Lower lobe of right lung (tissue), 2 donors: ENCODE results near the gene TRAFD1. TPM values are rescaled to one million over a fixed set of nuclear protein-coding genes. Genes with fewer than 3 reads are reported as not detected.
A peak's percentile ranks its signal among the peaks of the same experiment; 100 is the strongest.

Experiments
- ATAC-seq, 2 donors: fragments of 200-7000 bp; cut with Tn5 transposase; one replicate each; pipeline ENCODE4 v1.9.1; 2020 to 2022; ENCODE audit warnings: mild to moderate bottlenecking in 2 of 2, moderate library complexity in 2 of 2
- DNase-seq: peaks from one replicate; pipeline ENCODE4 v3.0.0-alpha.2; 2020
- H3K27ac ChIP-seq: fragments of 200-600 bp; one replicate; pipeline ENCODE4 v1.8.0; 2022
- H3K27me3 ChIP-seq: fragments of 200-600 bp; one replicate; pipeline ENCODE4 v1.8.0; 2022; ENCODE audit warnings: low read depth
- H3K36me3 ChIP-seq: fragments of 200-600 bp; one replicate; pipeline ENCODE4 v1.8.0; 2022; ENCODE audit warnings: mild to moderate bottlenecking
- H3K4me1 ChIP-seq: fragments of 200-600 bp; one replicate; pipeline ENCODE4 v1.8.0; 2022
- H3K4me3 ChIP-seq: fragments of 200-600 bp; one replicate; pipeline ENCODE4 v1.8.0; 2022; ENCODE audit warnings: mild to moderate bottlenecking
- H3K9me3 ChIP-seq: fragments of 200-600 bp; one replicate; pipeline ENCODE4 v1.8.0; 2022
- CTCF ChIP-seq: fragments of 200-600 bp; IDR thresholded peaks from one replicate; pipeline ENCODE4 v1.8.0; 2022; ENCODE audit warnings: antibody characterized with exemption, mild to moderate bottlenecking
- intact Hi-C: fragments of 100-400 bp; cut with DNase I; formaldehyde crosslinking; loops from one replicate; pipeline ENCODE4 v1.11.0; 2022
- total RNA-seq: library from RNA; stranded (reverse); fragmentation: NEBNext Ultra II Directional; extraction: Animal tissue kit (Norgen Biotek cat#: 25700); gene quantifications from one replicate; pipeline ENCODE4 v1.2.1, GENCODE V29; 2021
- donor health status: DM: no; HTN: yes; CAD: no; lungs with severe emphysema.

The TRAFD1 gene
- total RNA-seq, 1 donor from 2014 or later: 42.5 TPM

DNA sequence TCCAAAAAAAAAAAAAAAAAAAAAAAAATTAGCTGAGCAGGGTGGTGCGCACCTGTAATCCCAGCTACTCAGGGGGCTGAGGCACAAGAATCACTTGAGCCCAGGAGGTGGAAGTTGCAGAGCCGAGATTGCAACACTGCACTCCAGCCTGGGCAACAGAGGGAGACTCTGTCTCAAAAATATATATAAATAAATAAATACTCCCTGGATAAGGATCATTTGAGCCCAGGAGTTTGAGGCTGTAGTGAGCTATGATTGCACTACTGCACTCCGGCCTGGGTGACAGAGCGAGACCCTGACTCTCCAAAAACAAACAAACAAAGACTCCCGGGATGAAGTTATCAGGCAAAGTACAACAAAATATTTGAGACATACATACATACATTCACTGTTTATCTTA, 13.4 kb upstream of the TRAFD1 start:
- H3K27me3 ChIP-seq: no peaks in the 10 kb centered on the region
- TF ChIP-seq CTCF: no peak
- ATAC-seq (peak in 1 of 2 donors; percentile 3), DNase-seq (peak; percentile 63)
- no peaks in the 10 kb centered on the region for H3K9me3 ChIP-seq
- H3K36me3 ChIP-seq: no peaks in the 10 kb centered on the region
- peaks cover 33% of the 10 kb centered on the region for H3K4me1 ChIP-seq
- H3K27ac ChIP-seq: no peak overlapping the region
- H3K4me3 ChIP-seq: no peak overlapping the region
- intact Hi-C loops: no loop called here

GRCh38 chr12:112112409-112113133, 12.8 kb upstream of the TRAFD1 start:
- H3K27ac ChIP-seq: no peak overlapping the region
- peak; percentile 23 to 38 for ATAC-seq

DNA sequence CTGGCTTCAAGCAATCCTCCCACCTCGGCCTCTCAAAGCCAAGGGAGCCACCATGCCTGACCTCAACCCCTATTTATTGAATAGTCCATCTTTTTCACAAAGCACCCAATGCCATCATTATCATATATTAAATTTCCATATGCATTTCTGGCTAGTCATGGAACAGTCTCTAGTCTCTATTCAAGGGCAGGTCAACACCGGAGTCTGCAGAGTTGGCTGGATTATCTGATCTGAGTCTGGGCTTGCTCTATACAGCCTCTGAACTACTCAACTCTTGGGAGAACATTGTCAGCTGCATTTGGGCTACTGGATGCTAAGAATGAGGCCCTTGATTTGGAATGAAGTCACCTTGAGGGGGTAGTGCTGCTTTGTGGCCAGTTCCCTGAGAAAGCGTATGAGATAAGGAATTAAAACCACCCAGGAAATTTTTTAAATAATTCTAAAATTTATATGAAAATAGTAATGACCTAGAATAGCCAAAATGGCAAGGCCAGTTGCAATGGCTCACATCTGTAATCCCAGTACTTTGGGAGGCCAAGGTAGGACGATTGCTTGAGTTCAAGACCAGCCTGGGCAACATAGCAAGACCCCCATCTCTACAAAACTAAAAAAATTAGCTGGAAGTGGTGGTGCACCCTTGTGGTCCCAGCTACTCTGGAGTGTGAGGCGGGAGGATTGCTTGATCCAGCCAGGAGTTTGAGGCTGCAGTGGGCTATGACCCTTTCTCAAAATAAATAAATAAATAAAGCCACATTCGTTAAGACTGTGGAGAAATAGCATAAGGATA, 9.9 kb upstream of the TRAFD1 start:
- intact Hi-C loops: no loop called here
- Histone ChIP-seq H3K4me1 (peaks cover 19% of the 10 kb centered on the region), H3K36me3 (no peaks in the 10 kb centered on the region), H3K27ac (no peak overlapping the region), H3K27me3 (no peaks in the 10 kb centered on the region), H3K4me3 (no peak overlapping the region), H3K9me3 (no peaks in the 10 kb centered on the region)
- no peak for DNase-seq
- TF ChIP-seq CTCF: no peak
- no peak for ATAC-seq

More at GRCh38 chr12:112112409-112113133, 12.8 kb upstream of the TRAFD1 start:
- H3K9me3 ChIP-seq: no peaks in the 10 kb centered on the region
- H3K4me3 ChIP-seq: no peak overlapping the region
- intact Hi-C loops: no loop called here
- peaks cover 31% of the 10 kb centered on the region for H3K4me1 ChIP-seq
- no peak for TF ChIP-seq CTCF
- no peak for DNase-seq
- H3K27me3 ChIP-seq: no peaks in the 10 kb centered on the region
- H3K36me3 ChIP-seq: no peaks in the 10 kb centered on the region

GRCh38 chr12:112116232-112117060, 8.9 kb upstream of the TRAFD1 start:
- peak overlapping the region; percentile 62 for H3K27ac ChIP-seq
- intact Hi-C loops: no loop called here
- H3K27me3 ChIP-seq: no peaks in the 10 kb centered on the region
- peak; percentile 86 to 88 for ATAC-seq
- no peak for TF ChIP-seq CTCF
- peaks cover 19% of the 10 kb centered on the region for H3K4me1 ChIP-seq
- H3K4me3 ChIP-seq: peak overlapping the region; percentile 1
- DNase-seq: peak; percentile 62
- no peaks in the 10 kb centered on the region for H3K36me3 ChIP-seq
- H3K9me3 ChIP-seq: no peaks in the 10 kb centered on the region

DNA sequence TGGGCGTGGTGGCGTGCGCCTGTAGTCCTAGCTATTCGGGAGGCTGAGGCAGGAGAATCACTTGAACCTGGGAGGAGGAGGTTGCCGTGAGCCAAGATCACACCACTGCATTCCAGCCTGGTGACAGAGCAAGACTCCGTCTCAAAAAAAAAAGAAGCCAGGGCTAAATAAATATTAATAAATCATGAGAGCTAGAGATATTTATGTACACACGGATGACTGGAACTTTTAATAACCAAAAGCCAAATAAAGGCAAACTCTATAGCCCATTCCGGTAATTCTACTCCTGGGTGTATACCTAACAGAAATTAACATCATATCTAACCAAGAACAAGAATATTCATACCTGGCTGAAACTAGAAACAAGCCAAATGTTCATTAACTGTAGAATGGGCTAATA, 7.7 kb upstream of the TRAFD1 start:
- Histone ChIP-seq H3K9me3 (no peaks in the 10 kb centered on the region), H3K36me3 (no peaks in the 10 kb centered on the region), H3K27me3 (no peaks in the 10 kb centered on the region), H3K4me1 (peaks cover 23% of the 10 kb centered on the region), H3K4me3 (no peak overlapping the region), H3K27ac (no peak overlapping the region)
- no peak for TF ChIP-seq CTCF
- DNase-seq: no peak
- intact Hi-C loops: no loop called here
- ATAC-seq: peak in 1 of 2 donors; percentile 49
